GM21825 (cell line): ENCODE results near the gene GDF11.
"Not testable (repeated sequence)": the region's sequence is repeated elsewhere in the genome, so short reads cannot be mapped to it uniquely, and the experiment has no call there.

ENCODE experiments used
- ATAC-seq: cut with Tn5 transposase; IDR thresholded peaks from one replicate; pipeline ENCODE4 v1.9.1; 2021; ENCODE audit warnings: mild to moderate bottlenecking, moderate library complexity; ENCODE audit not compliant: unreplicated experiment

GDF11 gene

DNA sequence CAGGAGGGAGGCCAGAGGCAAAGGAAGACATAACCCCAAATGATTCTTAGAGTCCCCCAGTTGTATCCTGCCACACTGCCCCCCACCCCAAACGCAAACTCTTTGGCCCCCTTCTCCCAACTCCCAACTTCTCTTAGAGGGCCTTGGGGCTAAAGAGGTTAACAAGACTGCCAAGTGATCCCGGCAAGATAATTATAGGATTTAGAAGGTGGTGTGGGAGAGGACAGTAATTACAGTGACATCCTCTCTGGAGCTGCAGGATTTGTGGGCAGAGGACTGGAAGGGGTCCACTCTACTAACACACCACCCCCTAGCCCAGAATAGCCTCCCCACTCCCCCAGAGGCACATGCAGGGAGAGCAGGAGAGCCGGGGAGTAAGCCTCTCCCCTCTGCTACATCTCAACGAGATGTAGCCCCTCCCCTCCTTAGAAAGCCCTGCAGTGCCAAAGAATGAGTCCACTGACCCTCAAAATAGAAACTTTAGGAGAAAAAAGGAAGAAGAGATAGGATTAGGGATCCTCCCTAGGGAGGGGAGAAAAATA is 5.3 kb upstream of the GDF11 start:
- ATAC-seq: no peak

DNA sequence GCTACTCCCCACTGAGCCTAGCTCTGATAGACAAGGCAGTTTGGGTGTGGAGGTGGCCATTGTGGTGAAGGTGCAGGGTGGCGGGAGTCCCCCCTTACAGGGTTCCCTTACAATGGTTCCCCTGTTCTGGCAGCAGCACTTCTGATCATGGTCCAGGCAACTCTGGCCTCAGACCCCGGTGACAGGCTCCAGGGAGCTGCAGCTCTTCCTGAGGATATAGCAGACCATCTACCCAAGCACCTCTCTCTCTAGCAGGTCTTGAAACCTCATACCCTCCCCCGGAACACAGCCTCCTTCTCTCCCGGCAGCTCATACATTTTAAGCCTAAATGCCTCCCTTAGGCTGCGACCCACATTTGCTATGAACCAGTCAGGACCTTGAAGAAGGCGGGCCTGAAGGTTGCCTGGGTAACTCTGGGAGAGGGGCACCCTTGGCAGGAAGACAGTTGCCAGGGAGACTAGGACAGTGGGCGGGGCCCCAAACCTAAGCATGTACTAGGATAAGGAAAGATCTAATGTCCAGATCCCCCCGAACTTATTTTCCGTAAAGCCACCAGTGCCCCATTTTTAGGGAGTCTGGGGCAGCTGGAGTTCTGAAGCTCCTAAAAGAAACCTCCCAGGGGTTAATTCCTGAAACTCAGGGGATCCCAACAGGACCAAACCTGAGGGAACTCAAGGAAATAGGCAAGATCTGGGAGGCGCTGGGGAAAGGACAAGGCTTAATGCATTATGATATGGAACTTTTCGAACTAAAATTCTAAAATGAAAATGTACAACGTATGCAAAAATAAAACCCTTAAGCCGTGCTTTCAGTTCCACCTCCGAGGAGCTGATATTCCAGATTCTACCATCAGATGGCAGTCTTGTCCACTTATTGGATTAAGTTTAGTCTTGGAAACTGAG is 4.5 kb upstream of the GDF11 start:
- peak; percentile 81 for ATAC-seq

DNA sequence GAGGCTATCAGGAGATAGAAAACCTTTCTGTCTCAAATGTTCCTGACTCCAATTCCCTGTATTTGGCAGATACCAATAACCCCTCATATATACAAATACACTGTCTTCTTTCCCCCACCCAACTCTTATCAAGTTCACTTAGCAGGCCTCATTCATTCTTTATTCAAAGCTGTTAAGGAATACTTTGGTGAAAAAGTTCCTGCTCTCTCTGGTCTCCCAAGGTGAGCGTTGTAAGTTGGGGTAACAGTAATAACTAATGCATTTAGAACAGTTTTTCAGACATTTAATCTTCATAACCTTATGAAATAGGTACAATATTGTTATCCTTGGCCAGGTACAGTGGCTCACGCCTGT is 3.9 kb upstream of the GDF11 start:
- no peak for ATAC-seq

DNA sequence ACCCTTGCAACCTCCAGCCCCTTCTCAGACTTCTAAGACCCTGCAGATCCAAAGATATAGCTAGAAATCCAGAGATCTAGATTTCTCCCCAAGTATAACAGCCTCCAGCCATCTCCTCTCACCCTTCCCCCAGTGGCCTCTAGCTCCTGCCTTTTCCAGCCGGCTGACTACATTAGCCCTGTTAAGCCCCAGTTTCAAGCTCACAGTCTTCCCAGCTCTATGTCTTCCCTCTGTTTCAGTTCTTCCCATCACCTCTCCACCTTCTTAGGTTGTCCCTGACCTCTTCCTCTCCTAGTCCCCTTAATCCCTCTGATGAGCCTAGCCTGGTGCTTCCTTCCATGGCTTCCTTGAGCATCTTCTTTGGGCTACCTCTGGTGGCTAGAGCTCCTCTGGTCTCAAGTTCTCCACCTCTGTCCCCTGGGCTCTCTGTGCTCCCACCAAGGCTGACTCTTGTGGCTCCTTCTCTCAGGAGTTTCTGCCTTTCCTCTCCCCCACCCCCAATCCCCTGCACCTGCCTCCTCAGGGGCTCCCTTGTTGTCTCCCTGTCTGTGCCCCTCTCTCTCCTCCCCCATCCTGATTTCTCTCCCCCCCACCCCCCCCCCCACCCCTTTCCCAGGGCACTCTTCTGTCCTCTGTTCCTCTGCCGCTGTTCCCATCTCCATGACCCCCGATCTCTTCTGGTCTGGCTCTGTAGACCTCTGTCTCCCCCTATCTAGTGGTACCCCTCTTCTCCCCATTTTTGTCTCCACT is 816 bp upstream of the GDF11 start:
- ATAC-seq: no peak

DNA sequence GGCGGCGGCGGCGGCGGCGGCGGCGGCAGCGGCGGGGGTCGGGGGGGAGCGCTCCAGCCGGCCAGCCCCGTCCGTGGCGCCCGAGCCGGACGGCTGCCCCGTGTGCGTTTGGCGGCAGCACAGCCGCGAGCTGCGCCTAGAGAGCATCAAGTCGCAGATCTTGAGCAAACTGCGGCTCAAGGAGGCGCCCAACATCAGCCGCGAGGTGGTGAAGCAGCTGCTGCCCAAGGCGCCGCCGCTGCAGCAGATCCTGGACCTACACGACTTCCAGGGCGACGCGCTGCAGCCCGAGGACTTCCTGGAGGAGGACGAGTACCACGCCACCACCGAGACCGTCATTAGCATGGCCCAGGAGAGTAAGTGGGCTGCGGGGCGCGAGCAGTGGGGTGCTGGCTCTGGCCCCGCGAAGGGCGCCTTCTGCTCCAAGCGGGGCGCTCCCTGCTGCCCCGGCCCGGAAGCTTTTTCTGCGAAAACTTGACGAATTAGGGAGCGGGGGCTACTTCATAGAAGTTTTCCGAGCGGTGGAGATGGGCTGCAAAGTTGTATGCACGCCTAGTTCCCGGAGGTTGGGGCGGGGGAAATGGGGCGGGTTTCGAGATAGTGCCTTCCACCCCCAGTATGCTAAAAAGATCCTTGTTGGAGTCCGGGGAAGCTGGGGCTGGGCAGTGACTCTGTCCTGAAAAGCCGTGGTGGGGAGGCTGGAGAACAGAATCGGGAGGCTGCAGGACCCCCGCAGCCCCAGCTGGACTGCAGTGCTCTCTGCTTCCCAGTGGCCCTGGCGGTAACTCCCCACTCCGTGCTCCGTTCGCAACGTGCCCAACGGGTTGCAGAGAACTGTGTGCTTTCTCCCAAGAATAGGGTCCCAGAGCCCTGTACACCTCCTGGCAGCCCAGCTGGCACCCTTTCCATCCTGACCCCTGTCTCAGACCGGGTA is 751 bp downstream of the GDF11 start:
- ATAC-seq: peak; percentile 30

DNA sequence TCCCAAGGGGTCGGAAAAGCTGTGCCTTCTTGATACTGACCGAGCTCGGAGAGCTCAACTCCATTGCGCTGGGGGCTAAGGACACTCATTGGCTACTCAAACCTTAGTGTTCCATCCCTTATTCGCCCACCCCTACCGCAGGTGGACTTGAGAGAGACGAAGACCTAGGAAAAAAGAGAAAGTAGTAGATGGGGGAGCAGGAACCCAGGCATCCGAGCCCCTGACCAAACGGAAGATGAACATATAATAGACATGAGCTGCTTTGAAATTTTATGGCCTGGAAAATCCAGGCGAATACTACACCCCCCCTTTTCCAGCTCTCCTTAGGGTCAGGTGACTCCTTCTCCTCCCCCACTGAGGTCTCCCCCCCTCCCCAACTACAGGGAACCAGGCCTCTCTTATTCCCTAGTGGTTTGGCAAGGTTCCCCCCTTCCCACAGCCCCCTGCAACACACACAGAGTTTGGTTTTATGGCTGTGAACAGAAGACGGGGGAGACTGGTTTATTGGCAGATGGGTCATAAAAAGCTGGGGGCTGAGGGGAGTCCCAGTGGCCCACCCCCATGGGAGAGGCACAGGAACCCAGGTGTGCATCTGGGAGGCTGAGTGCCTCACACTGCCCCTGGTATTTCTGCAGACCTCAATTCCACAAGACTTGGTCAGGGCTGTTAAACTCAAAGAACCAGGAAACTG is 1.6 kb downstream of the GDF11 start:
- ATAC-seq: no peak

DNA sequence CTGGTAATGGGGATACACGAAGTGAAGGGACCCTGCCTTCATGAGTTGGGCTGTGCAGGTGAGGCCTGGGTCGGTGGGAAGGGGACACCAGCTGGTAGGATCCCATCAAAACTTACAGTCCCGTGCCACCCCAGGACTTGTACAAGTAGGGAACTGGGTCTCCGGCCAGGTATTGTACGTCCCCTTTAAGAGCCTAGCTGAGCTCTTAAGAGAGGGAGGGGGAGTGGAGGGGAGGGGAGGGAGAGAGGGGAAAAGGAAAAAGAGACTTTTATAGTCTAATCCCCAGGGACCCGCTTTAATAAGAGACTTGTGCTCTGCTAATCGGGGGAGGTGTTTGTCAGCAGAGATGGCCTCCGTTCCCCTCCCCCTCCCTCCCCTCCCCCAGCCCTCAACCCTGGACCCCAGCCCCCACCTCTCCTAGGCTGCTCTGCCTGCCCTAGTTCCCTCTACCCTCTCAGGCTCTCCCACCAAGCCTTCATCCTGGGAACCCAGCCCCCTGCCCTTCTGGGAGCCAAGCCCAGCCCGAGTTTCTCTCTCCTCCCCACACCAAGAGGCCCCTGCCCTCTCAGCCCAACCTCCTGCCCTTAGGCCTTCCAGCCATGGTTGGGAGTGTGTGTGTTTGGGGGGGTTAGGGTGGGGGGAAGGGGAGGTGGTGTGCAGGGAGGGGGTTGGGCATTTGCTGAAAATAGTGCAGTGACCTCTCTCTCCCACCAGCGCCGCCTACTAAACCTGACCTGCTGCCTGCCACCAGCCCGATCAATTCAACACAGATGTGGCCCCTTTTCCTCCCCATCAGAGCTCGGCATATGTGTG is 2.6 kb downstream of the GDF11 start:
- no peak for ATAC-seq

DNA sequence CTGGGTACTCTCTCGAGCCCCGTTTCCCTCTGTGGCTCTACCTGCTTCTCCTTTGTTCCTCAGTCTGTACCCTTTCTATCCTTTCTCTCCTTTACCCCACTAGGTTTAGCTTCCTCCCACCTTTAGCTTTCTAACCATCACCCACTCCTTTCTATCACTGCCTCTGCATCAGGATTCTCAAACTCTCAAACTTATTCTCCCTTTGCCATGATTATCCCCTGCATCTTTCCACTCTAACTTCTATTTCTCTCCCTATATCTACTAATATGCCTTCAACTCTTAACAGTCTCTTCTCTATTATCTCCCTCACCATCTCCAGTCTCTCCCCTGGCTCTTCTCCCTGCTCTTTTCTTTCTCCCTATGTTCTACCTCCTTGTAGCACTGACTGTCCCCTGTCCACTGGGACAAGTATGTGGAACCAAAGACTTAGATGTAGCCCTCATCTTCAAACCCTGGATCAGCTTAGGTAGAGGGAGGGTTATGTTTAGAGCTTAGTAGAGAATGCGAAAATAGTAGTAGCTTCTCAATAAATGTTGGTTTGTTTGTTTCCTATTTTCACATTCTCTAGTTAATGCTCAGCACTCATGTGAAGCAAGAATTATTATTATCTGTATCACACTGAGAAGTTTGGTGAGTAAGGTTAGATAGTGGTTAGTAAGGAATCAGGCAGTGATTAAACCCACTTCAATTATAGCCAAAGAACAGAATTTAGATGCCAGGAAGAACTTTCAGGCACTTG is 3.4 kb downstream of the GDF11 start:
- ATAC-seq: no peak

DNA sequence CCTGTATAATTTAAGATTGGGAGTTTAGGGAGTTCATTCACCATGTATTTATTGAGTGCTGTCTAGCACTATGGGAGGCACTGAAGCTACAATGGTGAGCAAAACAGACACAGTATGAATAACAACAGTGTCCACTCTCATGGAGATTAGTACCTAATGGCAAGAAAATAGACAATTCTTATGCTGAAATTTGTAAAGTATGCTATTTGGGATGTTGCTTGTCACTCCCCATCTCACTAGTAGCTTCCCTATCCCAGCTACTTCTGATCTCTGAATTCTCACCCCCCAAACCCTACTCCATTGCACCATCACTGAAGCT is 4.0 kb downstream of the GDF11 start:
- no peak for ATAC-seq

DNA sequence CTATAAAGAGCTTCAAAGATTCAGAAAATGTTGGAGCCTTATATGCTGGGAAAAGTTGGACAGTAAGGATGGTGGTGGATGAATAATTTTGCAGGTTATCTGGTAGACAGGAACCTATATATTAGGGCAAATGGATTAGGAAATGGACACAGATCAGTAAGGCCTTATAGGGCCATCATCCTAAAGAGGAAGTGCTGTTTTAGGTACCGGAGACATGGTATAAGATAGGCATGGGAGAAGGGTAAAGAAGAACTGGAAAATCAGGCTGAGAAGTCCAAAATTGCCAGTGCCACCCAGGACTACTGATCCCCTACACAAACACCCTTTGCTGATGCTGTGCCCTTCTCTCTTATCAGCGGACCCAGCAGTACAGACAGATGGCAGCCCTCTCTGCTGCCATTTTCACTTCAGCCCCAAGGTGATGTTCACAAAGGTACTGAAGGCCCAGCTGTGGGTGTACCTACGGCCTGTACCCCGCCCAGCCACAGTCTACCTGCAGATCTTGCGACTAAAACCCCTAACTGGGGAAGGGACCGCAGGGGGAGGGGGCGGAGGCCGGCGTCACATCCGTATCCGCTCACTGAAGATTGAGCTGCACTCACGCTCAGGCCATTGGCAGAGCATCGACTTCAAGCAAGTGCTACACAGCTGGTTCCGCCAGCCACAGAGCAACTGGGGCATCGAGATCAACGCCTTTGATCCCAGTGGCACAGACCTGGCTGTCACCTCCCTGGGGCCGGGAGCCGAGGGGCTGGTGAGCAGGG is 5.5 kb downstream of the GDF11 start:
- no peak for ATAC-seq

DNA sequence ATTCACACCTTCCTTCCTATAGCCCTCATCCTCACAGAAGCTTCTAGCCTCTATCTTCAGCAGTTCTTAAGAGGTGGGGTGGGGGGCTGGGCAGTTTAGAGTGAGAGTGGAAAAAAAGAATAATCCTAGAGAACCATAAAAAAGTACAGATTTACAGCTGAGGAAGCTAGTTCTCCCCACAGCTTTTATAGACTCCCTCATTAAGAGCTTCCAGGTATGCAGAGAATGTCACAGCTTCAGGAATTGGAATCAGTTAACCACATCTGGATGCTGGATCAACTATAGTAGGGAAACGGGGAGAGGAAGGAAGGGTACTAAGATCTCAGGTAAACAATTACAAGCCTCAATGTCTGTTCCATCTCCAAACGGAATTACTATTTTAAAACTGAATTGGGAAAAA is 12.3 kb downstream of the GDF11 start:
- no peak for ATAC-seq

DNA sequence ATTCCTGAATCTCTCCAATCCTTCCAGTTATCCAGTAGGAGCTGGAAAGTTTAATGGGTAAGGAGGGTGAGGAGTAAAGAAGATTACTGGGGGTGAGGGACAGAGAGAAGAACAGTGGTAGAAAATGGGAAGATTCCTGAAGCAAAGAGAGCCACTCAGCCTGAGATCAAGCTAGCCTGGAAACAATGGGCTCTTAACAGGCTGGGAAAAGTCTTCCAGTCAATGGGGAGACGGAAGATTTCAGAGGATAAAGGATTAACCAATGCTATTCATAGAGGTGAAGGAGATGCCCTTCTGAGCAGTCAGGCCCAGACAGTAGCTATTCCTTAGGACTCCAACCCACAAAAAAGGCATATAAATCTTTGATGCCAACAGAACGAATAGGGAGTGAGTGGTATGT is 14.8 kb downstream of the GDF11 start:
- ATAC-seq: no peak

DNA sequence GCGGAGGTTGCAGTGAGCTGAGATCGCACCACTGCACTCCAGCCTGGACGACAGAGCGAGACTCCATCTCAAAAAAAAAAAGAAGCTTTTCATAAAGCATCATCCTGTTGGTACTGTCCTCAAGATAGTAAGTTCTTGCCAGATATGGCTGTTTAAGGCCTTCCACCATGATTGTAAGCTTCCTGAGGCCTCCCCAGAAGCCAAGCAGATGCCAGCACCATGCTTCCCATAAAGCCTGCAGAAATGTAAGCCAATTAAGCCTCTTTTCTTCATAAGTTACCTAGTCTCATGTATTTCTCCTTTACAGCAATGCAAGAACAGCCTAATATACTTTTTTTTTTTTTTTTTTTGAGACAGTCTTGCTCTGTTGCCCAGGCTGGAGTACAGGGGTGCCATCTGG is 15.7 kb downstream of the GDF11 start:
- ATAC-seq: not testable (repeated sequence)

DNA sequence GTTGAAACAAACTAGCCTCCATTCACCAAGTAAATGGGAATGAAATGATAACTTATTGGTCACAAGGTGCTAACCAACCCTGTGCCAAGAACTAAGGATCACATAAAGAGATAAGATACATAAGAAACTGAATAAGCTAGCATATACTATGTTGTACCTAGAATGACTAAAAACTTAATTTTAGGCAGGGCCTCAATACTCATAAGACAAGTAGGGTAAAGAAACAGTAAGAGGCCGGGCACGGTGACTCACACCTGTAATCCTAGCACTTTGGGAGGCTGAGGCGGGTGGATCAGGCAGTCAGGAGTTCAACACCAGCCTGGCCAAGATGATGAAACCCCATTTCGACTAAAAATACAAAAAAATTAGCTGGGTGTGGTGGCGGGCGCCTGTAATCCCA is 17.7 kb downstream of the GDF11 start:
- no peak for ATAC-seq

DNA sequence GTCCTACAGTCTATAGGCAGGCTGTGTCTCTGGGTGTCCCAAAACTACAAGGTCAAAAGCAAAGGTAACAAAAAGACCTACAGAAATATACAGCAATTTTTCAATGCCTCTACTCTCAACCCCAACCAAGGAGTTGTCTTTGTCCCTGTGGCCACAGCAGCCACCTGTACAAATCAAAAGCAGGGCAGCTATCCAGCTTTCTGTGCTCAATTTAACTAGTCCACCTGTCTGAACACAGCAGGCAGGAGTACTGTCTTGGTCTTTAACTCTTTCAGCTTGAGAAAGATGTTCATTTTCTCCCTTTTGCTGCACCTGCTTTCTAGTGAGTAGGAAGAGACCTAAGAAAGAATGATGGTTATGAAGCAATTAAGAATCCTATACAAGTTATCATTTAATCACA is 19.7 kb downstream of the GDF11 start:
- no peak for ATAC-seq

DNA sequence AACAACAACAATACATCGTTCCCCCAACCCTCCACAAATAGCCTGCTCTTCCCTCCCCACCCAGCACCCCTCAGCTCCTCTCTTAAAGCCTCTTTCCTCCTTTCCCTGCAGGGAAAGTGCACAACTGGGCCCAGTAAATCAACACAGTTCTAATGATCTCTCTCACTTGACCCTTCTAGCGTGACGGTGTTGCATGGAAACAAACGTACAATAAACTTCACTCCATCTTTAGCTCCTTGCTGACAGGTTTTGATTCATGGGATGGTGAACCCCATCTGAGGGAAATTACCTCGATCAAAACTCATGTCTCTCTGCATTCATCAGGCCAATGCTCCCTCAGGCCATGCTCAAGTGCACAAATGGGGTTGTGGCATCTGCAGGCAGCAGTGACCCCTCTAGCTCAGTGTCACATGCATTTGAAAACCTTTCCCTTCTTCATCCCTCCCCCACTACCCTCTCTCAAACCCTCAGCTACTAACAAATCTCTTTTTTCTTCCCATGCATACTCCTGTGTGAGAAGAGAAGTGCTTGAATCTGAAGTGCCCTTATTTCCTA is 22.9 kb downstream of the GDF11 start:
- ATAC-seq: no peak

DNA sequence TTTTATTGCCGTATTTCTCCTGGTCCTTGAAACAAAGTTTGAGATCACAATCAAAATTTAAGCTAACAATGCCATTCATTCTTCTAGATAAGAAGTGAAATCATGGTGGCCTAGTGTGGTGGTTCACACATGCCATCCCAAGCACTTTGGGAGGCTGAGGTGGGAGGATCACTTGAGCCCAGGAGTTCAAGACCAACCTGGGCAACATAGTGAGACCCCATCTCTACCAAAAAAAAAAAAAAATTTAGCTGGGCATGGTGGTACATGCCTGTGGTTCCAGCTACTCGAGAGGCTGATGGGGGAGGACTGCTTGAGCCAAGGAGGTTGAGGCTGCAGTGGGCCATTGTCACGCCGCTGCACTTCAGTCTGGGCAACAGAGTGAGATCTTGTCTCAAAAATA is 24.2 kb downstream of the GDF11 start:
- no peak for ATAC-seq

DNA sequence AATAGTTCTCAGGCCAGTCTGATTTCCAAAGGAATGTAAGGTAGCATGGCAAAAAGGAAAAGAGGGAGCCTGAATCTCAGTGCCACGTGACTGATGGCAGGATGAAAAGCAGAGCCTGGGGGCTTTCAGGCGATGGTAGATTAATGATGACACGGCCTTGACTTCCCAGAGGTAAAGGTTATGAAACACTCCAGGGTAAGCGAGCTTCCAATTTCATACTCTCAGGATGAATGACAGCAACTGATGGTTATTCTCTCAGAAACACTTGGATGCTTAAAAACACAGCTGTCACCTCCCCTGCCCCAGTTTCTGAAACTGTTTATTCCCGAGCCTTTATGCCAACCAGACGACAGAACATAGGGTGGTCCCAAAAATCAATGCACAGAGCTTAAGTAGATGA is 28.8 kb downstream of the GDF11 start:
- ATAC-seq: no peak
